ENCODE results near the gene EHBP1.

EHBP1 gene

GRCh38 chr2:62704654-62705006, 883 bp upstream of the EHBP1 start:
- in situ Hi-C loops (cut with MboI; ENCODE audit: low sequenced_read_pairs) = loop anchor here (25.0 kb wide), 1 partner anchor 1317 kb away; no protein-coding TSS in a partner anchor

GRCh38 chr2:62705859-62706720, 577 bp downstream of the EHBP1 start:
- in situ Hi-C loops (cut with MboI; ENCODE audit: low sequenced_read_pairs) = loop anchor here (25.0 kb wide), 1 partner anchor 1319 kb away; no protein-coding TSS in a partner anchor

GRCh38 chr2:62706721-62707521, 1.4 kb downstream of the EHBP1 start:
- in situ Hi-C loops (cut with MboI; ENCODE audit: low sequenced_read_pairs) = loop anchor here (25.0 kb wide), 1 partner anchor 1320 kb away; no protein-coding TSS in a partner anchor

GRCh38 chr2:62708751-62709150, 3.2 kb downstream of the EHBP1 start:
- in situ Hi-C loops (cut with MboI; ENCODE audit: low sequenced_read_pairs) = loop anchor here (25.0 kb wide), 1 partner anchor 1321 kb away; no protein-coding TSS in a partner anchor

GRCh38 chr2:62711832-62712494, 6.5 kb downstream of the EHBP1 start:
- in situ Hi-C loops (cut with MboI; ENCODE audit: low sequenced_read_pairs) = loop anchor here (25.0 kb wide), 1 partner anchor 1325 kb away; no protein-coding TSS in a partner anchor

GRCh38 chr2:62713196-62713595, 7.7 kb downstream of the EHBP1 start:
- in situ Hi-C loops (cut with MboI; ENCODE audit: low sequenced_read_pairs) = loop anchor here (25.0 kb wide), 1 partner anchor 1326 kb away; no protein-coding TSS in a partner anchor

- in situ Hi-C loops (cut with MboI; ENCODE audit: low sequenced_read_pairs) = loop anchor here (25.0 kb wide), 1 partner anchor 1327 kb away; no protein-coding TSS in a partner anchor
Observed at GRCh38 chr2:62713837-62714236, 8.3 kb downstream of the EHBP1 start.

- in situ Hi-C loops (cut with MboI; ENCODE audit: low sequenced_read_pairs) = loop anchor here (25.0 kb wide), 1 partner anchor 1329 kb away; no protein-coding TSS in a partner anchor
Observed at GRCh38 chr2:62716768-62717167, 11.3 kb downstream of the EHBP1 start.

- in situ Hi-C loops (cut with MboI; ENCODE audit: low sequenced_read_pairs) = loop anchor here (25.0 kb wide), 1 partner anchor 1330 kb away; no protein-coding TSS in a partner anchor
Observed at GRCh38 chr2:62717503-62718081, 12.1 kb downstream of the EHBP1 start.

- in situ Hi-C loops (cut with MboI; ENCODE audit: low sequenced_read_pairs) = loop anchor here (25.0 kb wide), 1 partner anchor 1331 kb away; no protein-coding TSS in a partner anchor
Observed at GRCh38 chr2:62718225-62718822, 12.8 kb downstream of the EHBP1 start.

- in situ Hi-C loops (cut with MboI; ENCODE audit: low sequenced_read_pairs) = loop anchor here (25.0 kb wide), 1 partner anchor 1332 kb away; no protein-coding TSS in a partner anchor
Observed at GRCh38 chr2:62719757-62720156, 14.2 kb downstream of the EHBP1 start.

- in situ Hi-C loops (cut with MboI; ENCODE audit: low sequenced_read_pairs) = loop anchor here (25.0 kb wide), 1 partner anchor 1335 kb away; no protein-coding TSS in a partner anchor
Observed at GRCh38 chr2:62722679-62723078, 17.2 kb downstream of the EHBP1 start.

GRCh38 chr2:62723253-62723652, 17.7 kb downstream of the EHBP1 start:
- in situ Hi-C loops (cut with MboI; ENCODE audit: low sequenced_read_pairs) = loop anchor here (25.0 kb wide), 1 partner anchor 1336 kb away; no protein-coding TSS in a partner anchor

- in situ Hi-C loops (cut with MboI; ENCODE audit: low sequenced_read_pairs) = loop anchor here (25.0 kb wide), 1 partner anchor 1337 kb away; no protein-coding TSS in a partner anchor
Observed at GRCh38 chr2:62724106-62724505, 18.6 kb downstream of the EHBP1 start.

- in situ Hi-C loops (cut with MboI; ENCODE audit: low sequenced_read_pairs) = loop anchor here (25.0 kb wide), 1 partner anchor 1338 kb away; no protein-coding TSS in a partner anchor
Observed at GRCh38 chr2:62724886-62725711, 19.6 kb downstream of the EHBP1 start.

GRCh38 chr2:62725712-62726055, 20.2 kb downstream of the EHBP1 start:
- in situ Hi-C loops (cut with MboI; ENCODE audit: low sequenced_read_pairs) = no loop called here

GRCh38 chr2:62727259-62727867, 21.9 kb downstream of the EHBP1 start:
- in situ Hi-C loops (cut with MboI; ENCODE audit: low sequenced_read_pairs) = no loop called here

GRCh38 chr2:62727876-62728566, 22.5 kb downstream of the EHBP1 start:
- in situ Hi-C loops (cut with MboI; ENCODE audit: low sequenced_read_pairs) = no loop called here
